Neuronal stem cell (in vitro differentiated cells): ENCODE results near the gene SNRPF.

ENCODE experiments used
- DNase-seq: peaks from one replicate; pipeline ENCODE4 v3.0.0-alpha.2; 2013; ENCODE audit warnings: low spot score
- H2AFZ ChIP-seq: one replicate; pipeline ENCODE4 v1.6.1; 2013; ENCODE audit warnings: mild to moderate bottlenecking, low read length, inconsistent platforms
- H2AK5ac ChIP-seq: 2 replicates; pipeline ENCODE4 v1.6.1; 2013; ENCODE audit warnings: low read depth, mild to moderate bottlenecking, inconsistent platforms, low read length, moderate library complexity, mixed read lengths
- H2BK120ac ChIP-seq: 2 replicates; pipeline ENCODE4 v1.6.1; 2013; ENCODE audit warnings: low read depth, mild to moderate bottlenecking, inconsistent platforms, low read length, moderate library complexity, mixed read lengths
- H2BK12ac ChIP-seq: one replicate; pipeline ENCODE4 v1.6.1; 2013; ENCODE audit warnings: low read length, inconsistent platforms
- H2BK15ac ChIP-seq: 2 replicates; pipeline ENCODE4 v1.6.1; 2013; ENCODE audit warnings: mild to moderate bottlenecking, low read length, inconsistent platforms, mixed read lengths
- H2BK5ac ChIP-seq: one replicate; pipeline ENCODE4 v1.6.1; 2013; ENCODE audit warnings: inconsistent platforms, mild to moderate bottlenecking, low read length, moderate library complexity
- H3K14ac ChIP-seq: one replicate; pipeline ENCODE4 v1.6.1; 2013; ENCODE audit warnings: low read length, inconsistent platforms
- H3K18ac ChIP-seq: 2 replicates; pipeline ENCODE4 v1.6.1; 2013; ENCODE audit warnings: low read length, inconsistent platforms
- H3K23ac ChIP-seq: 2 replicates; pipeline ENCODE4 v1.6.1; 2013; ENCODE audit warnings: low read depth, mild to moderate bottlenecking, mixed read lengths, low read length, inconsistent platforms; ENCODE audit not compliant: poor library complexity
- H3K27ac ChIP-seq: replicated peaks from 3 replicates; pipeline ENCODE4 v1.5.1; 2013; ENCODE audit warnings: low read length, inconsistent platforms
- H3K27me3 ChIP-seq, 3 experiments: 2 replicates each; pipeline ENCODE4 v1.6.1; 2013; ENCODE audit warnings: low read length in 3 of 3, mild to moderate bottlenecking in 2 of 3, inconsistent platforms in 1 of 3, low read depth in 1 of 3, mixed read lengths in 1 of 3, moderate library complexity in 1 of 3; ENCODE audit not compliant: control insufficient read depth in 3 of 3, insufficient read depth in 3 of 3
- H3K36me3 ChIP-seq, 2 donors: replicated peaks in 1 of 2; 2 replicates each; pipeline ENCODE4 v1.6.1; 2013; ENCODE audit warnings: low read length in 2 of 2; ENCODE audit not compliant: control insufficient read depth in 2 of 2, insufficient read depth in 2 of 2
- H3K4ac ChIP-seq: 2 replicates; pipeline ENCODE4 v1.6.1; 2013; ENCODE audit warnings: inconsistent platforms, mild to moderate bottlenecking, low read length, moderate library complexity
- H3K4me1 ChIP-seq, 2 donors: 1 replicate in 1 of 2; 2 replicates in 1 of 2; pipeline ENCODE4 v1.6.1; 2013; ENCODE audit warnings: low read length in 2 of 2, low read depth in 1 of 2; ENCODE audit not compliant: control insufficient read depth in 2 of 2, insufficient read depth in 1 of 2
- H3K4me2 ChIP-seq: one replicate; pipeline ENCODE4 v1.6.1; 2013; ENCODE audit warnings: mild to moderate bottlenecking, low read length, inconsistent platforms; ENCODE audit not compliant: insufficient read depth, poor library complexity, severe bottlenecking
- H3K4me3 ChIP-seq, 2 donors: 2 replicates each; pipeline ENCODE4 v1.5.1; 2013; ENCODE audit warnings: low read length in 2 of 2, mild to moderate bottlenecking in 2 of 2, inconsistent platforms in 1 of 2, moderate library complexity in 1 of 2
- H3K79me1 ChIP-seq: one replicate; pipeline ENCODE4 v1.6.1; 2013; ENCODE audit warnings: low read depth, mild to moderate bottlenecking, inconsistent platforms, low read length, moderate library complexity
- H3K9ac ChIP-seq: one replicate; pipeline ENCODE4 v1.6.1; 2013; ENCODE audit warnings: mild to moderate bottlenecking, low read depth, low read length, inconsistent platforms; ENCODE audit not compliant: poor library complexity
- H3K9me3 ChIP-seq, 2 donors: replicated peaks in 1 of 2; 2 replicates each; pipeline versions ENCODE3 to v1.6.1; 2013; ENCODE audit warnings: low read length in 2 of 2, mild to moderate bottlenecking in 2 of 2, inconsistent platforms in 1 of 2, low read depth in 1 of 2, mixed read lengths in 1 of 2, moderate library complexity in 1 of 2; ENCODE audit not compliant: control insufficient read depth in 2 of 2, insufficient read depth in 1 of 2
- H4K8ac ChIP-seq: one replicate; pipeline ENCODE4 v1.6.1; 2013; ENCODE audit warnings: low read depth, mild to moderate bottlenecking, inconsistent platforms, low read length, moderate library complexity
- H4K91ac ChIP-seq: one replicate; pipeline ENCODE4 v1.6.1; 2013; ENCODE audit warnings: low read length, low read depth, mild to moderate bottlenecking, inconsistent platforms; ENCODE audit not compliant: poor library complexity
- WGBS, 2 donors: extraction: QIAGEN DNeasy Blood & Tissue Kit; methylation state at CpG; one replicate each; pipeline ENCODE4 v1.1.7; 2013; ENCODE audit warnings: missing lambda C conversion rate in 2 of 2, mixed read lengths in 1 of 2; ENCODE audit not compliant: insufficient read length in 2 of 2, insufficient replicate concordance in 1 of 2; ENCODE audit errors: extremely low coverage in 2 of 2; 5-methylcytosine and 5-hydroxymethylcytosine counted together

SNRPF gene

DNA sequence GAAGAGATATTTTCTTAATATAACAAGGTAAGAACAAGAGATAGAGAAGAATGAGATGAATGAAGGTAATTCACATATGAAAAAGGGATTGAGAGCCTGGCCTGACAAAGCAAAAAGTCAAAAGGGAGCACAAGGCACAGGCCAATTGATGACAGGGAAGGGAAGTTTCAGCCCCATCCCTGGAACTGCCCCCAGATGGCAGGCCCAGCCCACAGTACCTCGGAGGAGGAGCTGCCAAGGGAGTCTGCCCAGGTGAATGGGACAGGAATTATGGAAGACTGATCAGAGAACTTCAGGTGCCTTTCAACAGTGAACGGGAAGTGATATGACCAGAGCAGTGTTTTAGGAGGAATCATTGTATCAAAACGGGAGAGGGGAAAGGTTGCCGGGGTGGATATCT, 15.7 kb downstream of the SNRPF start:
- H3K14ac ChIP-seq = no peak overlapping the region
- H3K36me3 ChIP-seq = peaks cover 5 to 34% of the 10 kb centered on the region in 2 donors
- H3K79me1 ChIP-seq = no peaks in the 10 kb centered on the region
- no peak overlapping the region for H3K9ac ChIP-seq
- no peak for DNase-seq
- no CpG with 5 or more reads among the region's 4 CpGs for WGBS, 2 donors
- no peaks in the 10 kb centered on the region for H3K27me3 ChIP-seq
- peaks cover 4 to 7% of the 10 kb centered on the region in 2 donors for H3K9me3 ChIP-seq
- no peak overlapping the region for H3K4me2 ChIP-seq
- no peak overlapping the region for H2BK5ac ChIP-seq
- H3K27ac ChIP-seq = no peak overlapping the region
- H2AK5ac ChIP-seq = no peak overlapping the region
- no peak overlapping the region for H3K23ac ChIP-seq
- H3K4me3 ChIP-seq = no peak overlapping the region
- no peak overlapping the region for H2BK15ac ChIP-seq
- H2AFZ ChIP-seq = no peak overlapping the region
- no peak overlapping the region for H3K18ac ChIP-seq
- no peak overlapping the region for H4K8ac ChIP-seq
- no peak overlapping the region for H4K91ac ChIP-seq
- H2BK12ac ChIP-seq = no peak overlapping the region
- no peaks in the 10 kb centered on the region for H3K4me1 ChIP-seq
- no peak overlapping the region for H3K4ac ChIP-seq
- no peak overlapping the region for H2BK120ac ChIP-seq

DNA sequence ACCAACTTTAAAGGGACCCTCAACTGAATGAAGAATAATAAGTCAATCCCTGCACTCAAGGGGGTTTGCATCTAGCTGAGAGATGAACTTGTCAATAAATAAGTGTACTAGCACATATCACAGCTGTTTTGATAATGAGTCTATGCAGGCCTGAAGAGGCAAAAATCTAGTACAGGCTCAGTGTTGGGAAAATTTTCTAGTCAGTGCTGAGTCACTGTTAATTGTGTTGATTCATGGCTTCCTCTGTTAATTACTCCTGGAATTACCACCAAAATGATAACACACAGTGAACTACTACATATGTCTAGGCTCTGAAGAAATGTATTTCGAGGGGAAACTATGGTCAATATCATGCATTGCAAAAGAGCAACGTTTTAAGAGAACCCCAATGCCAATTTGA, 18.9 kb downstream of the SNRPF start:
- Histone ChIP-seq H2BK120ac (no peak overlapping the region), H3K9ac (no peak overlapping the region), H2AFZ (no peak overlapping the region), H3K4me2 (no peak overlapping the region), H3K14ac (no peak overlapping the region), H3K27ac (no peak overlapping the region), H2AK5ac (no peak overlapping the region), H2BK12ac (no peak overlapping the region), H3K36me3 (peaks cover 5 to 9% of the 10 kb centered on the region in 2 donors), H3K4me1 (no peaks in the 10 kb centered on the region), H2BK15ac (no peak overlapping the region), H3K4ac (no peak overlapping the region), H3K18ac (no peak overlapping the region), H3K23ac (no peak overlapping the region), H3K79me1 (no peaks in the 10 kb centered on the region), H4K8ac (no peak overlapping the region), H3K4me3 (no peak overlapping the region), H3K9me3 (peaks cover 4 to 7% of the 10 kb centered on the region in 2 donors), H4K91ac (no peak overlapping the region), H2BK5ac (no peak overlapping the region), H3K27me3 (no peaks in the 10 kb centered on the region)
- DNase-seq = no peak
- WGBS, 2 donors = no CpG with 5 or more reads among the region's 2 CpGs

DNA sequence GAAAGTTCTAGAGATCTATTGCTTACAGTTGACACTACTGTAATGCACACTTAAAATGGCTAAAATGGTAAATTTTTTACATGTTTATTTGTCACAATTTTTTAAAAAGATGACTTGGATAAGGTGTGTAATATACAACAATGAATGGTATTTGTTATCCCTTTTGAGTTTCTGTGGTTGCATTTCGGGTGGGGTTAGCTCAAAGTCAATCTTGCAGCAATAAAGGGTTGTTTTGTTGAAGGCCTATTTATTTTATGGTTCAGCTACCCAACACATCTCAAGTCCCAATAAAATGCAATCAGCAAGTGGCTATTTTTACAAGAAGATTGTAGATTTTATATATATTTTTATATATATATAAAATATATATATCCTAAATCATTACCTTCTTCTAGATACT, 22.1 kb downstream of the SNRPF start:
- H2BK15ac ChIP-seq = no peak overlapping the region
- WGBS, 2 donors = no CpG with 5 or more reads among the region's 1 CpG
- no peaks in the 10 kb centered on the region for H3K4me1 ChIP-seq
- H3K27ac ChIP-seq = no peak overlapping the region
- H3K9ac ChIP-seq = no peak overlapping the region
- H2AK5ac ChIP-seq = no peak overlapping the region
- no peak overlapping the region for H2AFZ ChIP-seq
- no peaks in the 10 kb centered on the region for H3K79me1 ChIP-seq
- H3K9me3 ChIP-seq = peaks cover 4 to 14% of the 10 kb centered on the region in 2 donors
- H3K4me2 ChIP-seq = no peak overlapping the region
- H2BK120ac ChIP-seq = no peak overlapping the region
- H3K18ac ChIP-seq = no peak overlapping the region
- no peak overlapping the region for H4K8ac ChIP-seq
- no peaks in the 10 kb centered on the region for H3K27me3 ChIP-seq
- DNase-seq = no peak
- no peak overlapping the region for H2BK12ac ChIP-seq
- no peak overlapping the region for H3K14ac ChIP-seq
- H3K23ac ChIP-seq = no peak overlapping the region
- H3K4ac ChIP-seq = no peak overlapping the region
- no peak overlapping the region for H4K91ac ChIP-seq
- H3K36me3 ChIP-seq = no peaks in the 10 kb centered on the region
- no peak overlapping the region for H2BK5ac ChIP-seq
- no peak overlapping the region for H3K4me3 ChIP-seq

DNA sequence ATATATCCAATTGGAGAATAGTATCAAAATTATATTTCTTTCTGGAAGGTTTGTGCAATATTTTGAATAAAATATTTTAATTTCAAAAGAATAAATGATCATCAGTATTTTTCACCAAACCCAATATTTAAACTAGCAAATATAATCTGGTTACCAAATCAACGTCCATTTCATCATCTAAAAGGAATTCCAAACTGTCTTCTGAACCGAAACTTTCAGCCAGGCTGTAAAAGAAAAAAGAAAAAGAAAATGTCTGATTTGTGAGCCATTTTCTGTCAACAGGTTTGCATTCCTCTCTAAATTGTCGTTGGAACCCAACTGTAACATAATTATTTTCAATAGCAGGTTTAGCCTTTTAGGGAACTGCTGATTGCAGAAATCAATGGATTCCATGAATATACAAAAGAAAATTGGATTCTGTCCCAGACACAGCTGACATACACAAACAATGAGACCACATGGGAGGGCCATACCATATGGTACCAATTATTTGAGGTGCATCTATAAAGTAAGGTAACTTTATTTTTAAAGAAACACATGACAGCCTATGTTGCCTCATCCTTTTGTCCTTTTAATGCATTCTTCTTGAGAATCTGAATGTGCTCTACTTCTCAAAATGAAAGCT, 22.7 kb downstream of the SNRPF start:
- no peaks in the 10 kb centered on the region for H3K36me3 ChIP-seq
- H3K27ac ChIP-seq = no peak overlapping the region
- H3K23ac ChIP-seq = no peak overlapping the region
- H2AFZ ChIP-seq = no peak overlapping the region
- no peak overlapping the region for H2BK15ac ChIP-seq
- no peak overlapping the region for H4K8ac ChIP-seq
- peaks cover 4 to 10% of the 10 kb centered on the region in 2 donors for H3K9me3 ChIP-seq
- H3K9ac ChIP-seq = no peak overlapping the region
- no peaks in the 10 kb centered on the region for H3K27me3 ChIP-seq
- no peaks in the 10 kb centered on the region for H3K79me1 ChIP-seq
- H3K4me2 ChIP-seq = no peak overlapping the region
- WGBS, 2 donors = no CpG with 5 or more reads among the region's 3 CpGs
- no peak overlapping the region for H2BK5ac ChIP-seq
- H3K18ac ChIP-seq = no peak overlapping the region
- no peak overlapping the region for H3K4me3 ChIP-seq
- no peak overlapping the region for H2AK5ac ChIP-seq
- no peak overlapping the region for H2BK120ac ChIP-seq
- no peak overlapping the region for H2BK12ac ChIP-seq
- DNase-seq = no peak
- no peak overlapping the region for H3K4ac ChIP-seq
- no peaks in the 10 kb centered on the region for H3K4me1 ChIP-seq
- H3K14ac ChIP-seq = no peak overlapping the region
- H4K91ac ChIP-seq = no peak overlapping the region
